HG03575 (cell line): ENCODE measurements around the gene MEIS3.

Source experiments
- ATAC-seq: cut with Tn5 transposase; IDR thresholded peaks from one replicate; pipeline ENCODE4 v1.9.1; 2021; ENCODE audit not compliant: unreplicated experiment, insufficient number of reproducible peaks, low FRiP score; ENCODE audit errors: extremely low read depth

The MEIS3 gene

DNA sequence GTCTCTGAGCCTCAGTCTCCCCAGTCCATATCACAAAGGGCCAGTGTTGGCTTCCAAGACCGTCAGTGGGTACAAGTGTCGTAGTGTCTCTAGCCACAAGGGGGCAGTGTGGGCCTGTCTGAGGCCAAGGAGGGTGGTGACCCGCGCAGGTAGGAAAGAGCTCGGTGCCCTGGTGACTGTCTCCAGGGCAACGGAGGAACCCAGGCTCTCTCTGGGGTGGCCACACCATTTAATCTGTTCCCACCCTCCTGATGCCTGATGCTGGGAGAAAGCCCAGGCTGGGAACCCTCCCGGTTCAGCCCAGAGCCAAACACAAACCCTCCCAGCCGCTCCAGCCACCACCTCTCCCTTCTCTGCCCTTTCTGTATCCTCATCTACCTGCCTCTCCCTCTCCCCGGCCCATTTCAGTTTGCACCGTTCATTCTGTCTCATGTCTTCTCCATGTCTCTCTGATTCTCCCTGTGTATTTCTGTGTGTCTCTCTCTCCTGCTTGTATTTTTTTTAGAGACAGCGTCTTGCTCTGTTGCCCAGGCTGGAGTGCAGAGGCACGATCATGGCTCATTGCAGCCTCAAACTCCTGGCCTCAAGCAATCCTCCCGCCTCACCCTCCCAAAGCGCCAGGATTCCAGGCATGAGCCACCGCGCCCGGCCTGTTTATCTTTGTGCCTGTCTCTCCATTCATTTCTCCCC lies 17.5 kb upstream of the MEIS3 start:
- no peak for ATAC-seq

GRCh38 chr19:47435883-47436417 lies 16.6 kb upstream of the MEIS3 start:
- ATAC-seq, result no peak

DNA sequence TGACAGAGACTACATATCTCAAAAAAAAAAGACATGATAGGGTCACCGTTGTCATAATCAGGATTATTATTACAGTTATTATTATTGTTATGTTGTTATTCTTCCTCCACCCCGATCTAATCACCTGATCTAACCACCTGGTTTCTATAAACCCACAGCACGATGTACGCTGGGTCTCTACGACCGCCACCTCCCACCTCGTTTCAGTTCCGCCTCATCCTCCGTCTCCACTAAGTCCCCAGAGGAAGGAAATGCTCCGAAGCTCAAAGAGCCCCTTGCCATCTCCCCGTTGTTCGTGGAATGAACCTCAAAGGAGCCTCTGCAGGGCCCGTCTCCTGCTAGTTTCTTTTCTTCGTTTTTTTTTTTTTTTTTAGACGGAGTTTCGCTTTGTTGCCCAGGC lies 15.9 kb upstream of the MEIS3 start:
- ATAC-seq, result no peak

- no peak for ATAC-seq
Observed at GRCh38 chr19:47434088-47434487, 14.8 kb upstream of the MEIS3 start.

DNA sequence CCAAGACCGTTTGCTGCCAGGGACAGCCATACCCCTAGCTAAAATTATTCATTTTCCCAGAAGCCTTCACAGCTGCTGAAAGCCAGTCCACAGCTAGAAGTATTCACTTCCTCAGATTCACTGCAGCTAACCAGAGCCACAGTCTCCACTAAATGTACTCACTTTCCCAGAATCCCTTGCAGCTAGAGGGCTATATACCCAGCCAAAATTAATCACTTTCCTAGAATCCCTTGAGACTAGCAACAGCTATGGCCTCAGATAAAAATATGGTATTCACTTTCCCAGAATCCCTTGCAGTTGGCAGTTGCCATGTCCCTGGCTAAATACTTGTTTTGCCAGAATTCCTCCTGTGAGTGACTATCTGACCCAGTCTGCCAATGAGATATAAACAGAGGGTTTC lies 13.8 kb upstream of the MEIS3 start:
- ATAC-seq, result no peak

- ATAC-seq, result no peak
Observed at GRCh38 chr19:47432499-47432898, 13.2 kb upstream of the MEIS3 start.

- no peak for ATAC-seq
Observed at GRCh38 chr19:47432091-47432490, 12.8 kb upstream of the MEIS3 start.

DNA sequence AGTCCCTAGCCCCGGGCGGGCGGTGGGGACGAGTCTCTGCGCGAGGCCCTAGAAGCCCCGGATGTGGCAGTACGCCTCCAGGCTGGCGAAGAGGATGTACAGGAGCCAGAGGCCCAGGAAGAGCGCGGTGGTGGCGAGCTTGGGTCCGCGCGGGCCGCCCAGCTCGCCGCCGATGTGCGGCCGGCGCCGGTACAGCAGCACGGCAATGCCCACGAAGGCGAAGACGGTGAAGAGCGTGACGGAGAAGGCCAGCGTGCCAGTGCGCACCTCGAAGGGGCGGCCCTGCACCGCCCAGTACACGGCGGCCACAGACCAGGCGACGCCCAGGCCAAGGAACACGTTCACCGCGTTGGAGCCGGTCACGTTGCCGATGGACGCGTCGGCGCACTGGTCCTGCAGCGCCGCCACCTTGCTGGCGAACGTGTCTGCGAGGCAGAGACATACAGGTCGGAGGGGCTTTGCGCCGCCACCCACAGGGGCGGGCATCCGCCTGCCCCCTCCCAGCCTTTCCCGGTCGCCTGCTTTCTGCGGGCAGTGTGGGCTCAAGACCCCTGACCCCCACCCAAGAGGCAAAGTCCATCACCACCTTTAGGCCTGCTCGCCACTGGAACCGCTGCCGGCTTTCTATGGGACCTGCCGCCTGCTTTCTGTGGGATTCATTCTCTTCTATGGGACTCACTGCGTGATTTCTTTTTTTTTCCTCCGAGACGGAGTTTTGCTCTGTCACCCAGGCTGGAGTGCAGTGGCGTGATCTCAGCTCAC lies 10.9 kb upstream of the MEIS3 start:
- no peak for ATAC-seq

GRCh38 chr19:47429140-47429793 lies 9.9 kb upstream of the MEIS3 start:
- ATAC-seq, result no peak

DNA sequence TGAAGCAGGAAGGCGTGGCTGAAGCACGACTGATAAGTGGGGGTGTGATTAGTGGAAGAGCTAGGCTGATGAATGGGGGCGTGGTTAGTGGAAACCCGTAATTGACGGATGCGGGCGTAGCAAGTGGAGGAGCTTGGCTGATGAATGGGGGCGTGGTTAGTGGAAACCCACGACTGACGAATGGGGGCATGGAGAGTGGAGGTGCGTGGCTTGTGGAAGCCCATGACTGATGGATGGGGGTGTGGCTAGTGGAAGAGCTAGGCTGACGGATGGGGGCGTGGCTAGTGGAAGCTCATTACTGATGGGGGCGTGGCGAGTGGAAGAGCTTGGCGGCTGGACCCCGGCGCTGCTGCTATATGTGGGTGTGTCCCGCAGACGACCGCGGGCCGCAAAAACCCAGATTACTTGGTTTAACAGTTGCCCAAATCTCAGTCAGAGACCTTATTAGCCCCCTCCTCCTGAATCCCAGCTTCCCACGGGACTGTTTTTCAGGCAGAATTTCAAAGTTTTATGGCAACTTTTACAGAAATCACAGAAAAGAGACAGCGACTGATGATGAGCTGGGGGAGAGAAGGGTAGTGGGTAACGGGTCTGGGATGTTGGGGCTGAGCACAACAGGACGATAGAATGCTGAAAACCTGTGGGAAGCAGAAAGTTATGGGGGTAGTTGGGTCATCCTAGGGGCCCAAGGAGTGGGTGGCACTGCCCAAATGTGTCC lies 9.0 kb upstream of the MEIS3 start:
- no peak for ATAC-seq

- no peak for ATAC-seq
Observed at GRCh38 chr19:47427241-47428176, 8.2 kb upstream of the MEIS3 start.

DNA sequence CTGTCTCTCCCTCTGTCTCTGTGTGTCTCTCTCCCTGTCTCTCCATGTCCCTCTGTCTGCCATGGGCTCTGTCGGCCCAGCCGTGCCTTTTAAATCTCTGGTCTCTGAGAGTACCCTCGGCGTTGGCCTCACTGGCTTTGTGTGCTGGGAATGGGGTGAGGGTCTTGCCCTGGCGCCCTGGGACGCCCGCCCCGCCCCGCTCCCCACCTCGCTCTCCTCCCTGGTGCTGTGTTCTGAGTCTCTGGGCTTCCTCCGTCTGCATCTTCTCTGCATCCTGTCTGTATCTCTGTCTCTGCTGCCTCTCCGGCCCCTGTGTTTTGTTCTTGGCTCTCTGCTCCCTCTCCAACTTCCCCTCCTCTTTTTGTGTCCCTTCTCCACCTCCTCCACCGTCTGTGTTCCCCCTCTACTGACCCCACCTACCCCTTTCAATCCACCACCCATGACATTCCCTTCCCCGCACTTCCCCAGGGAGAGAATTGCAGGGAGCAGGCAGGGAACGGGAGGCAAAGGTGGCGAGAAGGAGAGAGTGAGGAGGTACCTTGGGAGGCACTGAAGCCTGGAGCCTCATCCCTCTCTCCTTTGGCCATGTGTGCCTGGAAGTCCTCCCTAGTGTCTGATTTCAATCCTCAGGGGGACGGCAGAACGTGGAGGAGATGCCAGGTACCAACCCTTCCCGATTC lies 4.0 kb upstream of the MEIS3 start:
- no peak for ATAC-seq

GRCh38 chr19:47422417-47423163 lies 3.3 kb upstream of the MEIS3 start:
- no peak for ATAC-seq

GRCh38 chr19:47421844-47422395 lies 2.6 kb upstream of the MEIS3 start:
- no peak for ATAC-seq

DNA sequence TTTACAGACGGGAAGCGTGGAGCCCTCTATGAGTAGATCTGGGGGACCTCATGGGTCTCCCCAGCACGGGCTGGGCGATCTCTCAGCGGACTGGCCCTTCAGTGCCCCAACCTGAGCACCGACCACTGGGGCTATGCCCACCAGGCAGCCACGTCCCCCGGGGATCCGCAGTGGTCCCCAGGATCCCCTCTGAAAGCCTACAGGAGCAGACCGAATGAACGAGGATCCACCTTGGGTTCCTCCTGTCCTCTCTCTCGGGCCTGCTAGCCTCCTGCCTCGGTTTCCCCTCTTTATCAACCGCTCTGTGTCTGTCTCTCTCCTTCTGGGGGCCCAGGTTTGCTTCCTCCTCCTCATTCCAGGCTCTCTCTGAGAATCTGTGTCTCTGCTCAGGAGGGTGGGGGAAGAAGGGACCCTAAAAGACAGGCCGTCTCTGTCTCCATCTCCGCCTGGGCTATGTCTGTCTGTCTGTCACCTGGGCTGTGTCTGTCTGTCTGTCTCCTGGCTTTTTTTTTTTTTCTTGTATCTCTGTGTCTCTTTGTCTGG lies 2.0 kb upstream of the MEIS3 start:
- no peak for ATAC-seq

- ATAC-seq, result no peak
Observed at GRCh38 chr19:47419789-47420188, 462 bp upstream of the MEIS3 start.

DNA sequence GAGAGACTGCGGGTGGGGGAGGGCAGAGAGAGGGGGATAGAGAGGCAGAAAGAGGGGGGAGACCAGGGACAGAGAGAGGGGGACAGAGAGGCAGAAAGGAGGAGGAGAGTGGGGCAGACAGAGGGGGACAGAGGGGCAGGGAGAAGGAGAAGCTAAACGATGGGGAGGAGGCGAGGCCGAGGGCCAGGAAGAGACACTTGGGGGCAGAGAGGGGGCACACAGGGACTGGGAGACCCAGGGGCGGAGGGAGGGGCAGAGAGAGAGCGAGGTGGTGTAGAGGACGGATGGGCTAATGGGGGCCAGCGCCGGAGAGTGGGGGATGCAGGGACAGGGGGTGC lies 666 bp downstream of the MEIS3 start:
- ATAC-seq, result no peak
